Fibroblast of pulmonary artery (primary cell): Measurements from ENCODE around the gene GRWD1.
"Not testable (repeated sequence)": the region's sequence is repeated elsewhere in the genome, so short reads cannot be mapped to it uniquely, and the experiment has no call there.

ENCODE experiments used
- DNase-seq: peaks from one replicate; pipeline ENCODE4 v3.0.0-alpha.2; 2010; ENCODE audit warnings: low read depth
- H3K4me3 ChIP-seq: replicated peaks from 2 replicates; pipeline ENCODE4 v1.5.1; 2011; ENCODE audit warnings: low read depth, mild to moderate bottlenecking, control low read depth, low read length, moderate library complexity
- TF ChIP-seq, protein P1 (sequence below): IDR thresholded peaks from 2 replicates; pipeline ENCODE4 v1.5.1; 2011; ENCODE audit warnings: mild to moderate bottlenecking, control low read depth, low read length, inconsistent platforms; ENCODE audit errors: missing control alignments

Gene GRWD1

DNA sequence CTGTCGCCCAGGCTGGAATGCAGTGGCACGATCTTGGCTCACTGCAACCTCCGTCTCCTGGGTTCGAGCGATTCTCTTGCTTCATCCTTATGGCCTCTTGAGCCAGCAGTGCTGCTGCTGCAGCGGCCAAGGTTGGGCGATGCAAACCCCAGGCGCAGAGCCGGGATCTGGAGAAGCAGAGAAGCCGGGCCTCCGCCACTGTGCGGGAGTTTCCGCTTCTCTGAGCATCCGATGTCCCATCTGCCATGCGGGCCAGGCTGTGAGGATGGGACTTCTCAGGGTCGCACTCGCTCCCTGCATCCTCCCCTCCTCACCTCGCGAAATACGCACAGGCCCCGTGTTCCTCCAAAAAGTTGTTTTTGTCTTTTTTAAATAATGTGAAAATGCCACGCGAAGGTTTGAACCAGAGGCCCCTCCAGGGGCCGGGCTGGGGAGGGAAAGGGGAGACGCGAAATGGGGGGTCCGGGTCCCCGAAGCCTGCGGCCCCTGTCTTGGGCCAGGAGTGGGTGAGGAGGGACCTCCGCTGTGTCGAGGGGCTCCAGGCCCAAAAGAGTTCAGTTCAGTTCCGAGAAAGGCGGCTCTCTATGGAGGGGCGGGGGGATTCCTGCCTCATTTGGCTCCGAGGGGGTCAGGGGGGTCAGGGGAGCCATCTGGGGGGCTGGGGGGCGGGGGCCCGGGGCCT is 39.3 kb downstream of the GRWD1 start:
- no peak overlapping the region for H3K4me3 ChIP-seq
- DNase-seq = no peak
- TF ChIP-seq, protein P1, sequence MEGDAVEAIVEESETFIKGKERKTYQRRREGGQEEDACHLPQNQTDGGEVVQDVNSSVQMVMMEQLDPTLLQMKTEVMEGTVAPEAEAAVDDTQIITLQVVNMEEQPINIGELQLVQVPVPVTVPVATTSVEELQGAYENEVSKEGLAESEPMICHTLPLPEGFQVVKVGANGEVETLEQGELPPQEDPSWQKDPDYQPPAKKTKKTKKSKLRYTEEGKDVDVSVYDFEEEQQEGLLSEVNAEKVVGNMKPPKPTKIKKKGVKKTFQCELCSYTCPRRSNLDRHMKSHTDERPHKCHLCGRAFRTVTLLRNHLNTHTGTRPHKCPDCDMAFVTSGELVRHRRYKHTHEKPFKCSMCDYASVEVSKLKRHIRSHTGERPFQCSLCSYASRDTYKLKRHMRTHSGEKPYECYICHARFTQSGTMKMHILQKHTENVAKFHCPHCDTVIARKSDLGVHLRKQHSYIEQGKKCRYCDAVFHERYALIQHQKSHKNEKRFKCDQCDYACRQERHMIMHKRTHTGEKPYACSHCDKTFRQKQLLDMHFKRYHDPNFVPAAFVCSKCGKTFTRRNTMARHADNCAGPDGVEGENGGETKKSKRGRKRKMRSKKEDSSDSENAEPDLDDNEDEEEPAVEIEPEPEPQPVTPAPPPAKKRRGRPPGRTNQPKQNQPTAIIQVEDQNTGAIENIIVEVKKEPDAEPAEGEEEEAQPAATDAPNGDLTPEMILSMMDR = no peak

DNA sequence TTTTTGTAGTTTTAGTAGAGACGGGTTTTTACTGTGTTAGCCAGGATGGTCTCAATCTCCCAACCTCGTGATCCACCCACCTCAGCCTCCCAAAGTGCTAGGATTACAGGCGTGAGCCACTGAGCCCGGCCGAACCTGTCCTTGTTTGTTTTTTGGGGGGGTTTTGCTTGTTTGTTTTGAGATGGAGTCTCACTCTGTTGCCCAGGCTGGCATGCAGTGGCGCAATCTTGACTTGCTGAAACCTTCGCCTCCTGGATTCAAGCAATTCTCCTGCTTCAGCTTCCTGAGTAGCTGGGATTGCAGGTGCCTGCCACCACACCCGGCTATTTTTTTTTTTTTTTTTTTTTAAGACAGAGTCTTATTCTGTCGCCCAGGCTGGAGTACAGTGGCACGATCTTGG is 40.9 kb downstream of the GRWD1 start:
- DNase-seq, H3K4me3 ChIP-seq: not testable (repeated sequence)

DNA sequence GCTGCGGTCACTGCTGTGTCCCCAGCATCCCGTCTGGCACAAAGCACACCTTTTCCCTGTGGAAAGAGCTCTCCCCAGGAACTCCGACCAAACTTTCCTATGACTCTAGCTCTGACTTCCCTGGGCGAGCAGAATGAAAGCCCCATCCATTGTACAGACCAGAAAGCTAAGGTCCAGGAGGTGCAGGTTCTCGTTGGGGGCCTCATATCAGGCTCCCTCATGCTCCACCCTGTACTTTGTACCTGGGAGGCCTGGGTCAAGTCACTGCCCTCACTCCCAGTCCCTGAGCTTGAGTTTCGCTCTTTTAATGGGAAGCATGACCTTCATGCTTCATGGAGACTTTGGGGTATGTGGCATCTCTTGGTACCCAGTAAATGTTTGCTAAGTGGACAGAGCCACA is 41.8 kb downstream of the GRWD1 start:
- DNase-seq = no peak
- TF ChIP-seq, protein P1 = no peak
- H3K4me3 ChIP-seq = no peak overlapping the region

DNA sequence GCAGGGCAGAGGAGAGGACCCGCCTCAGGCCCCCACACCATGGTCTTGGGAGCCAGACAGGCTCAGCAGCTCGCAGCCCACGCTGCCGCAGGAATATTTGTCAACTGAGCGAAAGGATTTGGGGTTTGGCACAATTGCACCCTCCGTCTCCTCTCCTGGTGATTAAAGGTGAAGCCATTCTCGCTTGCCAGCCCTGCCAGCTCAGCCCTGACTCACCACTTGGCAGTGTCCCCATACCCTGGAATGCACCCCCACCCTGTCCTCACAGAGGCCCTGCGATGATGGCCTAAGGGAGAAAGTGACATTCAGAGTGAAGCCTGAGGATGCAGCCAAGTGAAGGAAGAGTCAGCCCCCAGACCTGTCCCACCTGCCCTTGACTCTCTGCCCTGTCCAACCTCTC is 42.2 kb downstream of the GRWD1 start:
- TF ChIP-seq, protein P1 = no peak
- H3K4me3 ChIP-seq = no peak overlapping the region
- DNase-seq = peak; percentile 60

DNA sequence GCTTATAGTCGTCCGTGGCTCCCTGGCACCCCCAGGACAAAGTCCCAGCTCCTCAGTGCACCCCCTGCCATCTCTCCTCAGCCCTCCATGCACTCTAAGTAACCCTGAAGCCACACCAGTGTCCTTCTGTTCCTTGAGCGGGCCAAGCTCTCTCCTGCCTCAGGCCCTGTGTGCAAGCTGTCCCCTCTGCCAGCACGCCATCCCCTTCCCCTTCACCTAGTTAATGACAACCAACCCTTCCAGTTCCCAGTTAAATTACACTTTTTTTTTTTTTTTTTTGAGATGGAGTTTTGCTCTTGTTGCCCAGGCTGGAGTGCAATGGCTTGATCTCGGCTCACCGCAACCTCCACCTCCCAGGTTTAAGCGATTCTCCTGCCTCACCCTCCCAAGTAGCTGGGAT is 42.7 kb downstream of the GRWD1 start:
- not testable (repeated sequence) for DNase-seq, H3K4me3 ChIP-seq

DNA sequence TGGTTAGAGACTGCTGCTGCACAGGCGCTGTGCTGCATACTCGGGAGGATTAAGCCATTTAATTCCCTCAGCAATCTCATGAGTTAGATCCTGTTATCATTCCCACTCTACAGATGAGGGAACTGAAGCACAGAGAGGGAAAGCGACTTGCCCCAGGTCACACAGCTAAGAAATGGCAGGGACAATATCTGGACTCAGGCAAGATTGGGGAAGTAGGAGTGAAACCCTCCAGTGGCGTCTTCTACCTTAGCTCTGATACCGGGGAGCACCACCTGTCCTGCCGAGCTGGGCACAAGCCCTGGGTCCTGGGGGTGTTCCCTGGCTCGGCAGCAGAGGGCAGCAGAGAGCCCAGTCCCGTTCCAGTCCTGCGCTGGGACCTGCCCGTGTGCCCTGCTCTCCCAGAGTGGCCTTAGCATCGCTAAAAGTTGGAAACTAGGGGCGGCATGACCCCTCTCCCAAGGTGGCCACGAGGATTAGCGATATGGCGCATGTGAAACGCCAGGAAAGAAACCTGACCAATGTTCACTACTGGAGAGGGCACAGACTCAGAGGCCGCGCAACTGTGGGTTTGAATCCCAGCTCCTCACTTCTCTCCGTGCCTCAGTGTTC is 43.9 kb downstream of the GRWD1 start:
- no peak overlapping the region for H3K4me3 ChIP-seq
- peak; percentile 65 for DNase-seq
- TF ChIP-seq, protein P1 = peak; percentile 95

DNA sequence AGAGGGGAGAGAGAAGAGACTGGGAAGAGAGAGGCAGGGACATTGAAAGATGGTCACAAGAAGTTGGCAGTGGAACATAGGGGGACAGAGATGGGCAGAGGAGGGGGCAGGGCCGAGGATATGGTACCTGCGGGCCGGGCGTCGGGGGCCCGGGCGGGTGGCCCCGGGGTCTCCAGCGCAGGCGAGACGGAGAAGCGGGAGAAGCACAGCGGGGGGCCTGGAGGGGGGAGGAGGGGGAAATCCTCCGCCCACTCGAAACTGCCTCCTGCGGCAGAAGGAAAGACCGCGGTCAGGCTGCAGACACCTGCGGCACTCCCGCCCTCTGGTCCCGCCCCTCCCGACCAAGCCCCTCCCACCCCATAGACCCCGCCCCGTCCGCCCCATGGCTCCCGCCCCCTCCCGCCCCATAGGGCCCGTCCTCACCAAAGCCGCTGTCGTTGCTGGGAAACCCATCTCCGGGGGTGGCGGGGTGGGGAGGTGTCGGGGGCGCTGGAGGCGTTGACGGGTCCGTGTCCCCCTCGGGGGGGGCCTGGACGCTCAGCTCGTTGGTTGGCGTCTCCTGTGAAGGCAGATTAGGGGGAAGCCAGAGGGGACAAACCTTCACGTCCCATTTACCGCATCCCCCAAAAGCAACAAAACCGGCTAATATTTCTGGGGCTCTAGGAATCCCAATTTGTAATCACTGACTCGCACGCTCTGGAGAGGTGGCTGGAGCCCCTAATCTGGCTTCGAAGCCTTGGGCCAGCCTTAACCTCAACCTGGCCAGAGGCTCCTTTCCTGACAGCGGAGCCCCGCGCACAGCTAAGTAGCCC is 45.4 kb downstream of the GRWD1 start:
- DNase-seq = no peak
- no peak overlapping the region for H3K4me3 ChIP-seq

More for the DNA sequence above, 45.4 kb downstream of the GRWD1 start:
- TF ChIP-seq, protein P1 = no peak
